ENCODE data around the gene MAN1B1.
"Not testable (repeated sequence)": the region's sequence is repeated elsewhere in the genome, so short reads cannot be mapped to it uniquely, and the experiment has no call there.

Gene MAN1B1

GRCh38 chr9:137052998-137053943 lies 33.5 kb upstream of the MAN1B1 start:
- no peak for DNase-seq

GRCh38 chr9:137053944-137054931 lies 32.5 kb upstream of the MAN1B1 start, which contains the start of gene ENTPD2:
TSS of gene ENTPD2 (minus strand) at chr9:137054061. CDS start at chr9:137053997, 64 bp downstream.
- no peak for DNase-seq

- DNase-seq = no peak
Observed at GRCh38 chr9:137054932-137055384, 31.8 kb upstream of the MAN1B1 start.

- DNase-seq = peak; percentile 30 to 57
Observed at GRCh38 chr9:137055385-137056364, 31.1 kb upstream of the MAN1B1 start.

- no peak for DNase-seq
Observed at GRCh38 chr9:137056739-137057415, 29.9 kb upstream of the MAN1B1 start.

GRCh38 chr9:137057545-137057944 lies 29.2 kb upstream of the MAN1B1 start:
- DNase-seq = no peak

GRCh38 chr9:137058521-137059234 lies 28.1 kb upstream of the MAN1B1 start:
- no peak for DNase-seq

- no peak for DNase-seq
Observed at GRCh38 chr9:137062384-137062783, 24.4 kb upstream of the MAN1B1 start.

- not testable (repeated sequence) for DNase-seq
Observed at GRCh38 chr9:137062798-137063197, 24.0 kb upstream of the MAN1B1 start.

GRCh38 chr9:137063311-137064026 lies 23.3 kb upstream of the MAN1B1 start:
- no peak for DNase-seq

GRCh38 chr9:137064027-137064879 lies 22.5 kb upstream of the MAN1B1 start:
- DNase-seq = peak in 1 of 2 experiments; percentile 9

- DNase-seq = no peak
Observed at GRCh38 chr9:137064880-137065164, 22.0 kb upstream of the MAN1B1 start.

- no peak for DNase-seq
Observed at GRCh38 chr9:137065336-137065967, 21.3 kb upstream of the MAN1B1 start.

GRCh38 chr9:137066096-137066861 lies 20.5 kb upstream of the MAN1B1 start:
- no peak for DNase-seq

GRCh38 chr9:137067860-137068538 lies 18.8 kb upstream of the MAN1B1 start:
- peak in 1 of 2 experiments; percentile 21 for DNase-seq

GRCh38 chr9:137068539-137069507 lies 18.0 kb upstream of the MAN1B1 start:
- DNase-seq = no peak
